T-helper 2 cell treated with Interferon-gamma antibody and Interleukin-4, amounts not matched to agents 5 μg/mL and 100 μg/mL, for 36 hours (primary cell): ENCODE results near the gene NLN.
"Not testable (repeated sequence)": the region's sequence is repeated elsewhere in the genome, so short reads cannot be mapped to it uniquely, and the experiment has no call there.

Experiments used
- DNase-seq: peaks from one replicate; pipeline ENCODE4 v3.0.0; 2021; ENCODE audit warnings: low spot score
- H3K27ac Mint-ChIP-seq: one replicate; pipeline ENCODE4 v1.8.0; 2021; ENCODE audit warnings: mild to moderate bottlenecking, mixed read lengths
- H3K27me3 Mint-ChIP-seq: one replicate; pipeline ENCODE4 v1.8.0; 2021; ENCODE audit warnings: low read depth, mixed read lengths
- H3K36me3 Mint-ChIP-seq: one replicate; pipeline ENCODE4 v1.8.0; 2021; ENCODE audit warnings: low read depth, mixed read lengths
- H3K4me1 Mint-ChIP-seq: one replicate; pipeline ENCODE4 v1.8.0; 2021; ENCODE audit warnings: low read depth, mixed read lengths
- H3K4me3 Mint-ChIP-seq: one replicate; pipeline ENCODE4 v1.8.0; 2022; ENCODE audit warnings: mild to moderate bottlenecking, moderate library complexity, mixed read lengths
- H3K9me3 Mint-ChIP-seq: one replicate; pipeline ENCODE4 v1.8.0; 2021; ENCODE audit warnings: mixed read lengths

NLN gene

DNA sequence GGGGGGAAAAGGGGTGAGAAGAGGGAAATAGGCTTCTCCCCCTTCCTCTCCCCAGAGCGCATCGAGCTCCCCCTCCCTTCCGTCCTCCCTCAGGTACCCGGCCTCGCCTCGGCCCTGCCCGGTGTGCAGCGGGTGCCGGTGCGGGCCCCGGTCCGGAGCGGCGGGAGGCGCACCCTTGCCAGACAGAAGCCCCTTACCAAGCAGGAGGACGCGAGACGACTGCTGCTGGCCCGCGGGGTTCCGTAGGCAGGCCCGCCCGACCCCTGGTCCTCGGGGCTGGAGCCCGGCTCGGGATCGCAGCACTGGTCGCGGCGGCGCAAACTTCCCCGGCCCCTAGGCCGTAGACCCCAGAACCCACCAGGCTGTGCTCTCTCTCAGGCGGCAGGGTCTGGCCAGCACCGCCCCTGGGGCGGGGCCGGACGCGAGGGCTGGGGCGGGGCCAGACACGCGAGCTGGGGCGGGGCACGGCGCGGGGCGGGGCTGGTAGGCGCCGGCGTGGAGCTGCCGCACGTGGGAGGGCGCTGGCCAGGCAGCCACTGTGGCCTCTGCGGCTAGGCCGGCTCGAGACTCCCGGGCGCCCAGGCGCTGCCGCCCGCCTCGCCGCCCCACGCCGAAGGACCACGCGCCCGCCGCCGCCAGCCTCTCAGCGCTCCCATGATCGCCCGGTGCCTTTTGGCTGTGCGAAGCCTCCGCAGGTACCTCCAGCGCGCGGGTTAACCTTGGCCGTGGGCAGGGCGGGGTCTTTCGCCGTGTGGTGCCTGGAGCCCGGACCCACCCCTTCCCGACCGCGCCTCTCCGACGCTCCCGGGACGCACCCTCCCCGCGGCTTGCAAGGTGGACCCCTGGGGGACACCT, at the start of gene NLN, which contains the start of gene SGTB:
TSS of gene NLN (plus strand) at position 486 of the 855 bp plus-strand sequence. CDS start at position 655, 169 bp downstream.
TSS of gene SGTB (minus strand) at position 390 of the 855 bp plus-strand sequence. CDS start 1,302 bp downstream, outside the sequence.
- peak; percentile 82 for DNase-seq
- H3K27ac Mint-ChIP-seq = peak within 1 kb of the TSS; percentile 80
- H3K4me3 Mint-ChIP-seq = peak within 1 kb of the TSS; percentile 90
- H3K4me1 Mint-ChIP-seq = peaks cover 29% of the 10 kb centered on the region
- no peaks in the 10 kb centered on the region for H3K27me3 Mint-ChIP-seq
- H3K36me3 Mint-ChIP-seq = peaks cover 9% of the 10 kb centered on the region
- no peaks in the 10 kb centered on the region for H3K9me3 Mint-ChIP-seq

DNA sequence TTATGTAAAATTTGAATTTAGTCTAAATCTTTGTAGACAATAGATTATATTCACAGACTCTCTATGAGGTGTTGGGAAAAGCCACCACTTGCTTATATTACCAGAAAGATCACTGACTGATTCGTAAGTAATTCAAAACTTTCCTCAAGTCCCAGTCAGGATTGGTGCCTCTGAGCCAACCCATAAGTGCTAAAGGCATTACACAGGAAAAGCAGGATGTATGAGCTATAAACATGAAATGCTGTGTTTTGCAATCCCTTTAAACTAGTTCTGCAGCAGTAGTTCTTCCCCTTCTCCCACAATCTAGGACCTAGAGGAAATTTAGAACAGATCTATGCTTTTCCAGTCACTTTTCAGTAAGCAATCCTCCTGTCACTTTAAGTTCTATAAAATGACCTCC, 49.2 kb upstream of the NLN start:
- H3K4me1 Mint-ChIP-seq = no peaks in the 10 kb centered on the region
- peaks cover 12% of the 10 kb centered on the region for H3K36me3 Mint-ChIP-seq
- H3K27ac Mint-ChIP-seq = no peak overlapping the region
- DNase-seq = no peak
- no peaks in the 10 kb centered on the region for H3K27me3 Mint-ChIP-seq
- H3K9me3 Mint-ChIP-seq = no peaks in the 10 kb centered on the region
- H3K4me3 Mint-ChIP-seq = no peak overlapping the region

DNA sequence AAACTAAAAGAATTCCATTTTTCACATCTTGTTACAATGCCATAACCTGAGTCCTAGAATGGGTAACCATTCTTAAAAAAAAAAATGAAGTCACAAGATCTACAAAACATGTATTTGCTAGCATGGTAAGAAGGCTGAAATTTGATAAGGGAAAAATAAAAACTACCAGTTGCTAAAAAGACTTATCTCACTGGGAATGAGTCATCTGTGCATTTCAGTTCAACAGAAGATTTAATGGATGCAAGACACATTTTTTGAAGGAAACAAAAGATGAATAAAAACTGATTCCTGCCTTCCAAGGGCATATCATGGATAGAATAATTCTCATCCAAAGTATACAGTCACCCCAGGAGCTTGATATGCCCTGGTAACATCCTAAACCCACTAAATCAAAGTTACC, 47.3 kb upstream of the NLN start:
- peaks cover 2% of the 10 kb centered on the region for H3K4me1 Mint-ChIP-seq
- DNase-seq = no peak
- H3K9me3 Mint-ChIP-seq = no peaks in the 10 kb centered on the region
- H3K4me3 Mint-ChIP-seq = no peak overlapping the region
- H3K36me3 Mint-ChIP-seq = peaks cover 18% of the 10 kb centered on the region
- H3K27me3 Mint-ChIP-seq = no peaks in the 10 kb centered on the region
- no peak overlapping the region for H3K27ac Mint-ChIP-seq

DNA sequence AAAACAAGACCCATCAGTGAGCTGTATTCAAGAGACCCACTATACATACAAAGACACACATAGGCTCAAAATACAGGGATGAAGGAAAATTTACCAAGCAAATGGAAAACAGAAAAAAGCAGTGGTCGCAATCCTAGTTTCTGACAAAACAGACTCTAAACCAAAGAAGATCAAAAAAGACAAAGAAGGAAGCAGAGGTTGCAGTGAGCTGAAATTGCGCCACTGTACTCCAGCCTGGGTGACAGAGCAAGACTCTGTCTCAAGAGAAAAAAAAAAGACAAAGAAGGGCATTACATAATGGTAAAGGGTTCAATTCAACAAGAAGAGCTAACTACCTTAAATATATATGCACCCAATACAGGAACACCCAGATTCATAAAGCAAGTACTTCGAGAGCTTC, 45.9 kb upstream of the NLN start:
- not testable (repeated sequence) for H3K27me3 Mint-ChIP-seq, H3K27ac Mint-ChIP-seq, H3K4me1 Mint-ChIP-seq, H3K9me3 Mint-ChIP-seq, DNase-seq, H3K4me3 Mint-ChIP-seq
- H3K36me3 Mint-ChIP-seq = peaks cover 23% of the 10 kb centered on the region

DNA sequence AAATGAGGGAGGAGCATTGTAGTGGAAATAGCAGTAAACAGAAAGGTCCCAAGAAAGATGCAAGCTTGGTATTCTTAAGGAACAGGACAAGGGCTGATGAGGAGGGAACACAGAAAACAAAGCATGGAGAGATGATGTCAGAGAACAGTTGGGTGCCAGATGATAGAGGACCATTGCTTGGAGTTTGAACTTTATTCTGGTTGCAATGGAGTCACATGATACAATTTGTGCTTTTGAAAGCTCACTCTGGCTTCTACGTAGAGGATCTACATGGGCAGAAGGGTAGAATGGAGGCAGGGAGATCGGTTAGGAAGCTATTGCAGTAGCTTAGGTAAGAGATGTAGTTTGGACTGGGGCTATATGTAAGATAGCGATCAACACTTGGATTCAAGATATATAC, 39.9 kb upstream of the NLN start:
- Mint-ChIP-seq H3K4me3 (no peak overlapping the region), H3K9me3 (no peaks in the 10 kb centered on the region), H3K27me3 (no peaks in the 10 kb centered on the region), H3K36me3 (peaks cover 32% of the 10 kb centered on the region), H3K27ac (no peak overlapping the region), H3K4me1 (peaks cover 2% of the 10 kb centered on the region)
- no peak for DNase-seq

DNA sequence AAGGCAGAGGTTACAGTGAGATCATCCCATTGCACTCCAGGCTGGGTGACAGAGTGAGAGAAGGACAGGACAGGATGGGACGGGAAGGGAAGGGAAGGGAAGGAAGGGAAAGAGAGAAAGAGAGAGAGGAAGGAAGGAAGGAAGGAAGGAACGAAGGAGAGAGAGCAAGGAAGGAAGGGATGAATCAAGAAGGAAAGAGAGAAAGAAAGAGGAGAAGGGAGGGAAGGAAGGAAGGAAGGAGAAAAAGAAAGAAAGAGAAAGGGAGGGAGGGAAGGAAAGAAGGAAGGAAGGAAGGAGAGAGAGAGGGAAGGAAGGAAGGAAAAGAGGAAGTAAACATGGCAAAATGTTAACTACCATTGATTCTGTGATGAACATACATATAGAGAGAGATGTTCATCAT, 28.9 kb upstream of the NLN start:
- no peak overlapping the region for H3K4me3 Mint-ChIP-seq
- H3K9me3 Mint-ChIP-seq = no peaks in the 10 kb centered on the region
- no peak overlapping the region for H3K27ac Mint-ChIP-seq
- H3K27me3 Mint-ChIP-seq = no peaks in the 10 kb centered on the region
- peaks cover 4% of the 10 kb centered on the region for H3K36me3 Mint-ChIP-seq
- DNase-seq = no peak
- no peaks in the 10 kb centered on the region for H3K4me1 Mint-ChIP-seq

DNA sequence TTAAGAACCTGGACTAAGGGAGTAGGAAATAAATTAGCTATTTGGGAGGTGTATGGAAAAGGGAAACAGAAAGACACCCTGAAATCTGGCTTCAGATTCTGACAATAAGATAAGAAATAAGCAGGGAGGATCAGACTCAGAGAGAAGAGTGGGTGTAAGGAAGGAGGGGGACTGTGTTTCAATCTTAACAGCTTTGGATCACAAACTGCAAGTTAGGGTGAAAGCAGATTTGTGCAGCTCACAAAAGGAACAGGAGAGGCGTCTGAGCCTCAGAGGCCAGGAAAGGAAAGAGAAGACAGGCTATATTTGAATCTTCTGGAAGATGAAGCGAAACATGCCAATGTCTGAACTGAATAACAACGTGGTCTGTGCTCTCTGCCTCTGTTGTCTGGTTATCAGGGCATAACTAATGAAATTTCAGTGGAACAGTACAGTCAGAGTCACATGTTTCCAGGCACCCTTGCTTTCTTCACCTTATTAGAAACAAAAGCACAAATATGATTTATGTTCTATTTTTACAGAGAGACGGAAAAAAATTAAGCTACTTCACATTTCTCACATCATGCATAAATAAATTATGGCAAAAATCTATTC, 26.7 kb upstream of the NLN start:
- H3K36me3 Mint-ChIP-seq = peaks cover 10% of the 10 kb centered on the region

DNA sequence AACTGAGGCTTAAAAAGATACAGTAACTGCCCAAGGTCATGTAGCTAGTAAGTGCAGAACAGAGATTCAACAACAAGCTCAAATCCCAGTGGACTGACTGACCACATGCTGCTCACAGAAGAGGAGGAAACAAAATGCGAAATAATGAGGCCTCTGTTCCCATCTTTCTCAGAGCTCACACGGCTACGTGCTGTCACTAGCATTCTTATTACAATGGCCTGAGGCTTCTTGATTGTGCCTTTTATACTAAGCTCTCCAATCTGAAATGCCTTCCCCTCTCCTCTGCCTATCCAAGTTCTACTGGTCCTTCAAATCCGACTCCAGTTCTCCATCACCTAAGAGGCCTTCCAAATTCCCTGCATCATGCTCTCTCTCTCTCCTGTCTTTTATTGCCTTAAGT, 26.1 kb upstream of the NLN start:
- H3K4me1 Mint-ChIP-seq = no peaks in the 10 kb centered on the region
- H3K27ac Mint-ChIP-seq = no peak overlapping the region
- no peak for DNase-seq
- H3K36me3 Mint-ChIP-seq = peaks cover 8% of the 10 kb centered on the region
- H3K27me3 Mint-ChIP-seq = no peaks in the 10 kb centered on the region
- H3K4me3 Mint-ChIP-seq = no peak overlapping the region
- no peaks in the 10 kb centered on the region for H3K9me3 Mint-ChIP-seq

More for the DNA sequence above, 26.7 kb upstream of the NLN start:
- H3K27ac Mint-ChIP-seq = no peak overlapping the region
- H3K4me1 Mint-ChIP-seq = no peaks in the 10 kb centered on the region
- DNase-seq = no peak
- H3K27me3 Mint-ChIP-seq = no peaks in the 10 kb centered on the region
- H3K9me3 Mint-ChIP-seq = no peaks in the 10 kb centered on the region
- no peak overlapping the region for H3K4me3 Mint-ChIP-seq

DNA sequence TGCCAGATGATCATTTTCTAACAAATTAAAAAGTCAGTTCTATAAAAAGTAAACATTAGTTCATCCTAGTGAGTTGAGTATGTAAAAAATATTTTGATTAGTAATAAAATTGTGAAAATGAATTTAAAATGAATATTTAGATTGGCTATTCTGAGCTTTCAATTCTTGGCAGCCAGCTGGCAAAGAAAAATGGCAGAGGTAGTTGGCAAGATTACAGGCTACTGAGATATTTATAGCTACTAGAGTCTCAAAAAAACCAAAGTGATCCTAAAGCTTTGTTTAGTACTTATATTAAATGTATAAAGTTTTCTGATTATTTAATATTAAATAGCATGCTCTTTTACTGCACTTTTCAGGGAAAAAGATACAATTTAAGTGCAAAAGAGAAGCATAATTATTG, 25.1 kb upstream of the NLN start:
- no peaks in the 10 kb centered on the region for H3K4me1 Mint-ChIP-seq
- H3K36me3 Mint-ChIP-seq = peaks cover 9% of the 10 kb centered on the region
- no peaks in the 10 kb centered on the region for H3K9me3 Mint-ChIP-seq
- H3K27ac Mint-ChIP-seq = no peak overlapping the region
- H3K4me3 Mint-ChIP-seq = no peak overlapping the region
- no peak for DNase-seq
- no peaks in the 10 kb centered on the region for H3K27me3 Mint-ChIP-seq

DNA sequence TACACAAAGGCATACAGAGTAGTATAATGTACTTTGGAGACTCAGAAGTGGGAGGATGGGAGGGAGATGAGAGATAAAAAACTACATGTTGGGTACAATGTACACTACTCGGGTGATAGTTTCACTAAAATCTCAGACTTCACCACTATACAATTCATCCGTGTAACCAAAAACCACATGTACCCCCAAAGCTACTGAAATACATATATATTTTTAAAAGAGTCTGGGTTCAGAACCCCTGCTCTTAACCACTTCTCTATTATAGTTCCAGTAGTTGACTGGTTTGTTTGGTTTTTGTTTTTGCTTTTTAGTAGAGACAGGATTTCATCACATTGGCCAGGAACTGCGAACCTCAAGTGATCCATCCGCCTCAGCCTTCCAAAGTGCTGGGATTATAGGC, 22.7 kb upstream of the NLN start:
- Mint-ChIP-seq H3K27ac (no peak overlapping the region), H3K4me3 (no peak overlapping the region), H3K36me3 (peaks cover 15% of the 10 kb centered on the region), H3K4me1 (no peaks in the 10 kb centered on the region), H3K27me3 (no peaks in the 10 kb centered on the region), H3K9me3 (no peaks in the 10 kb centered on the region)
- DNase-seq = no peak

DNA sequence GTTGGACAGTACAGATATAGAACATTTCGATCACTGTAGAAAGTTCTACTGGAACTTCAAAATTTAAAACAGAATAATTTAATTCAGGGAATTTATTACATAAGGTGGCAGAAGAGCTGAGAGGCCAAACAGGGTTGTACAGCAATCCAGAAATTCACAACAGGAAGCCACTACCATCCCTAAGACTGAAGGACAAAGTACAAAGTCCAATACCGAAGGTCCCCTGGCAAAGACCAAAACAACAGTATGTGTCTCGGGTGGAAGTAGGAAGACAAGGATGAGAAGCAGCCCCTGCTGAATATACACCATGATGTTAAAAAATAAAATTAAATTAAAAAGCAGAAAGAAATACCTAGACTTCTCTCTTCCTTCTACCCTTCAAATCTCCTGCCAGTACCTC, 20.0 kb upstream of the NLN start:
- no peaks in the 10 kb centered on the region for H3K4me1 Mint-ChIP-seq
- H3K27me3 Mint-ChIP-seq = no peaks in the 10 kb centered on the region
- no peaks in the 10 kb centered on the region for H3K9me3 Mint-ChIP-seq
- H3K36me3 Mint-ChIP-seq = peaks cover 16% of the 10 kb centered on the region
- no peak for DNase-seq
- H3K27ac Mint-ChIP-seq = no peak overlapping the region
- H3K4me3 Mint-ChIP-seq = no peak overlapping the region

DNA sequence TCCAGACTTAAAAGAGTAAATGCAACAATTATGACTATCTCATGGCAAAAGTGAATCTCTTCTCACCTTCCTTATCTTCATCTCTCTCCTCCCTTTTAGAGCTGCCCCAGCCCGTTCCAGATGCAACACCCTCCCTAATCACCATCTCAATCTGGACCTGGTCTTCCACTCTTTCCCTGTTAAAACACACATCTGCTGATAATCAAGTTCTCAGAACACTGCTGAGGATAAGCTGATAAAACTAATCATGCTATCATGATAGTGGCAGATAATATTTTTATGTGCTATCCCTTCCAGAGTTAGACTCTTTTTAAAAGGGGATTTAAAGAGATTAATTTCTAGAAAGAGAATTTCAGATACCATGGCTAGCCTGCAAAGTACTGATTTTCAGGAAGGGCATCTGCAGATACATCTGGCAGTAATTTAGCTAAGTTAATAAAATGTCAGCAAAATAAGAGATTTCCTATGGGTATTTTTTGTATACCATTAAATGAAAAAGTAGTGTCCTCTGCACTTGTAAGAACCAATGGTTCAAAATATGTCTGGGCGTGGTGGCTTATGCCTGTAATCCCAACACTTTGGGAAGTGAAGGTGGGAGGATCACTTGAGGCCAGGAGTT, 17.3 kb upstream of the NLN start:
- no peak for DNase-seq
- Mint-ChIP-seq H3K27me3 (no peaks in the 10 kb centered on the region), H3K4me3 (no peak overlapping the region), H3K4me1 (no peaks in the 10 kb centered on the region), H3K36me3 (peaks cover 13% of the 10 kb centered on the region), H3K9me3 (no peaks in the 10 kb centered on the region), H3K27ac (no peak overlapping the region)

DNA sequence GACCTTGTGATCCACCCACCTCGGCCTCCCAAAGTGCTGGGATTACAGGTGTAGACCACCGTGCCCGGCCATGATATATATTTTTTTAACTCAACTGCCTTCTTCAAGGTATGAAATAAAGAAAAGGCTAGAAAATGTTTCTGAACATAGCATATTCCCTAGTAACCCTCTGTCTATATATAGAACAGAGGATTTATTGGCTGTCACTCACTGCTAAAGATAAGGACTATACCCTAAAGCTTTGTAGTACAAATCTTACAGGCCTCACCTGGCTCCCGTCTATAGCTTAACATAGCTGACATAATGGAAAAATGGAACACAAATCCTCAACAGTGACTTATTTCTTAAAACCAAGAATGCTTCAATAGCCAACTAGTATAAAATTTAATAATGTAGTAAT, 14.3 kb upstream of the NLN start:
- Mint-ChIP-seq H3K27ac (no peak overlapping the region), H3K36me3 (peaks cover 10% of the 10 kb centered on the region), H3K4me3 (no peak overlapping the region), H3K9me3 (no peaks in the 10 kb centered on the region), H3K27me3 (no peaks in the 10 kb centered on the region), H3K4me1 (no peaks in the 10 kb centered on the region)
- DNase-seq = no peak

DNA sequence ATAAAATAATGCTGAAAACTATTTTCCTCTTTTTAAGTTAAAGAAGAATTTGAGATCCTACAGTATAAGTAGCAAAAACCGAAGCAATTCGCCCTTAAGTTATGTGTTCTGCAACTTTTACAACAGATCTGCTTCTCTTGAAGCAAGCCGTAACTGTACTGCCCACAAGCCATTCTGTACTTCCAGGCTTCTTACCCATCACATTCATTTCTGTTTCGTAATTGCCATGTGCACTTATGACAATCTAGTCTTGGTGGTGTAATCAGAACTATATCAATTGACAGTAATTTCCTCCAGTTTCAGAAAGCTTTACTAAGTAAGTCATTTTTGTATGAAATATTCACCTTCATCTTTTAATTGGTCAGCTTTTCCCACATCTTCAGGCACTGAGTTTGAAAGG, 13.9 kb upstream of the NLN start:
- no peak for DNase-seq
- peaks cover 11% of the 10 kb centered on the region for H3K36me3 Mint-ChIP-seq
- no peaks in the 10 kb centered on the region for H3K9me3 Mint-ChIP-seq
- no peaks in the 10 kb centered on the region for H3K27me3 Mint-ChIP-seq
- no peak overlapping the region for H3K27ac Mint-ChIP-seq
- H3K4me3 Mint-ChIP-seq = no peak overlapping the region
- peaks cover under 1% of the 10 kb centered on the region for H3K4me1 Mint-ChIP-seq
